Astrocyte of the spinal cord (primary cell): ENCODE measurements around the gene C2orf92.
"Not testable (repeated sequence)": the region's sequence is repeated elsewhere in the genome, so short reads cannot be mapped to it uniquely, and the experiment has no call there.

Experiments used
- DNase-seq: peaks from one replicate; pipeline ENCODE4 v3.0.0; 2011; ENCODE audit warnings: low read depth, low spot score
- H3K4me3 ChIP-seq: 2 replicates; pipeline ENCODE4 v1.5.1; 2011; ENCODE audit warnings: low read depth, mild to moderate bottlenecking, low read length, moderate library complexity
- CTCF ChIP-seq: IDR thresholded peaks from 2 replicates; pipeline ENCODE4 v1.5.1; 2012; ENCODE audit warnings: low read depth, mild to moderate bottlenecking, low read length, inconsistent platforms
- in situ Hi-C: cut with HindIII; loops from 2 replicates; pipeline ENCODE4 v1.10.0; 2017; ENCODE audit warnings: low sequenced_read_pairs

C2orf92 gene

GRCh38 chr2:97669448-97669847 lies at the start of gene C2orf92:
C2orf92 (plus strand) TSS chr2:97669713; CDS start chr2:97669789, 76 bp downstream.
- H3K4me3 ChIP-seq = no peak within 1 kb of the TSS
- no peak for TF ChIP-seq CTCF
- no peak for DNase-seq
- in situ Hi-C loops = no loop called here

GRCh38 chr2:97620492-97620891 lies 49.0 kb upstream of the C2orf92 start:
- in situ Hi-C loops, DNase-seq, H3K4me3 ChIP-seq: not testable (repeated sequence)

DNA sequence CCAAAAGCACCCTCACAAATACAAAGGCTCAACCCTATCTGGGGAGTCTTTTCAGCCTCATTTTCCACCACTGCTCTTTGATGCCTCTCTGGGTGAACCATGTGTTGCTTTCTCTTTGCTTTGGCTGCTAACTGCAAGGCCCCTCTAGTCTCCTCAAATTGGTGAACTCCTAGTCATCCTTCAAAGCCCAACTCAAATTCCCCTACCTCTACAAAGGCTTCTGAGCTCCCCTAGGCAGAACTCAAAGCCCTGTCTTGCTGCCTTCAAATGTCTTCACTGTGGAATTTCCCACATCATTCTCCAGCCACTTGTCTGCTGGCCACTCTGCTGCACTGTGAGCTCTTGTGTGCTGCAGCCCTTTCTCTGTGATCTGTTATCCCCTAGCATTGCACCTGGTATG lies 46.5 kb upstream of the C2orf92 start:
- H3K4me3 ChIP-seq, in situ Hi-C loops, DNase-seq: not testable (repeated sequence)

DNA sequence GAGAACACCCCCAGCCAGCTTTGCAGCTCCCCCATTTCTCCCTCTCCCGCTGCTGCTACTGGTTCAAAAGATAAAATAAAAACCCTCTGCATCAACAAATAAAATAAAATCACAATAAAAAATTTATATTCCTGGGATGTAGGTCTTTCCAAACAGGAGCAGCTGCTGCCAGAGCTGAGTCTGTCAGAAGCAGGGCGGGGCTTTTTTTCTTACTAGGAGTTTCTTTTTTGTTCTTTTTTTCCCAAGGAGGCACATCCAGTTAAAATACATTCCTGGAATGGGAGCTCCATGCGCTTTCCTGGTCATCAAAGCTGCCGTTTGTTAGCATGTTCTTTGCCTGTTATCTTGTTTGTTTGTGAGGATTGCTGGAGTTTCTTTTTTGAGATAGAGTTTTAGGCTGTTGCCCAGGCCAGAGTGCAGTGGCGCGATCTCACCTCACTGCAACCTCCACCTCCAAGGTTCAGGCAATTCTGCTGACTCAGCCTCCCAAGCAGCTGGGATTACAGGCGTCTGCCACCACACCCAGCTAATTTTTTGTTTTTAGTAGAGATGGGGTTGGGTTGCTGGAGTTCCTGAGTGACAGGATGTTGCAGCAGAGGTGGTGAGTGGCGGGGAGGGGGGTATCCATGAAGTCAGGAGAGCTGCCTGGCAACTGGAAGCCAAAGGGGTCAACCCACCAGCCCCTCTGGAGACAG lies 44.0 kb upstream of the C2orf92 start:
- H3K4me3 ChIP-seq, in situ Hi-C loops, DNase-seq: not testable (repeated sequence)

- H3K4me3 ChIP-seq, DNase-seq, in situ Hi-C loops: not testable (repeated sequence)
These were observed 43.5 kb upstream of the C2orf92 start for GRCh38 chr2:97626049-97626430.

DNA sequence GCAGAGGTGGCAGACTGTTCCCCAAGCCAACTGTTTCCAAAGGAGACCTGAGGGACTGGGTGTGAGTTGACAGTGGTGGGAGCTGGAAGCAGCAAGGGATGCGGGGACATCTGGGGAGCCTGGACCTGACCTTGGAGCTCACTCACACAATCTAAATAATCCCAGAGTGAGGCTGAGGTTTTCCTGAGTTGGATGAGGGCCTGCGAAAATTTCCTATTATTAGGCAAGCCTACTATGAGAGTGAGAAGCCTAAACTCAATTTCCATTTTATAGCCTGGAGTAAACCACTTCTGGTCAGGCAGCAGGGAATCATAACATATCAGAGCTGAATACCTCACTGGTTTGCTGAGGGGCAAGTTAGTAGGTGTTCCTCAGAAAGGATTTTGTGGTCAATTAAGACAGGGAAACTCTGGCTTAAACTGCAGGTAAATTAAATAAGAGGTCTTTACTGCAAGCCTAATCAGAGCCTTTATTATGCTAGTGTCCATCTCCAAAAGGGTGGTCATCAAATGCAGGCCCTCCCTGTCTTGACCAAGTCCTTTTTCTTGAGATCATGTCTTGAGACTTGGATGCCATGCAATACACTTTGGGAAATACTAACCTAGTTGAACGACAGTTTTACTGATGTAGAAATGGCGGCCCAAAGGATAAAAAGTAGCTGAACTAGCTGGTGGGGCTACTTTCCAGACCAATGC lies 25.3 kb upstream of the C2orf92 start:
- in situ Hi-C loops = no loop called here

GRCh38 chr2:97645112-97645694 lies 24.3 kb upstream of the C2orf92 start:
- in situ Hi-C loops = no loop called here
- peak; percentile 20 for DNase-seq
- H3K4me3 ChIP-seq = peak overlapping the region; percentile 88
- no peak for TF ChIP-seq CTCF

More for the DNA sequence above, 25.3 kb upstream of the C2orf92 start:
- H3K4me3 ChIP-seq = no peak overlapping the region
- no peak for DNase-seq
- no peak for TF ChIP-seq CTCF

DNA sequence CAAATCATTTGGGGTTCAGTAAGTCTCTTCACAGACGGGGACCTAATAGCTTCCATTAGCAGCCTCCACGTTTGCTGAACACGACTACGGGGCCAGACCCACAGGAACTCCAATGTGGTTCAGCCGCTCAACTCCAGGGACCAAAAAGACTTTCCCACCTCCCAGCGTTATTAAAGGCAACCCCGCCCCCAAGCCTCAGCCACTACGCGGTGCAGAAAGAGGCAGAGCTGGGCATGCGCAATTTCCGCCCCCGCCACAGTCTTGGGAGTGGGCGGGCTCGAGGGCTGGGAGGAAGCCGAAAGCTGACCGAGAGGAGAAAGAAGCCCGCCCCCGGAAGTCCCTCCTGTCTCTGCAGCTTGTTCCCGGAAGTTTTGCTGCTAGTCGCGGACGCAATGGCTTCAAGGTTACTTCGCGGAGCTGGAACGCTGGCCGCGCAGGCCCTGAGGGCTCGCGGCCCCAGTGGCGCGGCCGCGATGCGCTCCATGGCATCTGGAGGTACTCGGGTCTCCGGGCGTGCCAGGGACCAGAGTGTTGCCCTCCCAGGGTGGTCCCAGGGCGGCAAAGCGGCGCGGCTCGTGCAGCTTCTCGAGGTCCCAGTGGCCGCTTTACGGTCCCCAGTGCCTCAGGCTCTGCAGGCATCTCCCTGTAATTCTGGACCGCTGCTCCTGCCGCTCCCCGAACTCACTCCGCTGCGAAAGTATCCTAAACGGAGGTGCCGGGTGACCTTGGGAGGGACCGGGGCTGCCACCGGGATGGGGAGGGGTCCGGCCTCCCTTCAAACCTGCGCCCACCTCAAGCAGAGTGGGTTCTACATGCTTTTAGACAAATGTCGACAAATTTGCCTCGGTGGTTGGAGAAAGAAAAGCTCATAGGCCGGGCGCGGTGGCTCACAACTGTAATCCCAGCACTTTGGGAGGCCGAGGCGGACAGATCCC lies 23.6 kb upstream of the C2orf92 start, which contains the start of gene COX5B:
Gene COX5B (plus strand): TSS at position 368 of the 935 bp plus-strand sequence. CDS start 25 bp downstream, at position 393.
- in situ Hi-C loops = no loop called here
- TF ChIP-seq CTCF = no peak
- DNase-seq = peak; percentile 97
- H3K4me3 ChIP-seq = peak within 1 kb of the TSS; percentile 88
